HepG2 (cell line): ENCODE data around the gene RPH3AL. TPM values are rescaled to one million over a fixed set of nuclear protein-coding genes. Genes with fewer than 3 reads are reported as not detected.
A peak's percentile ranks its signal among the peaks of the same experiment; 100 is the strongest.

ENCODE experiments used
- AKNA ChIP-seq: sonication (generic); formaldehyde crosslinking; IDR thresholded peaks from 2 replicates; pipeline ENCODE4 v1.4.0; 2020; ENCODE audit warnings: missing genetic modification reagents, borderline replicate concordance
- ATAD3A ChIP-seq: sonication (generic); formaldehyde crosslinking; IDR thresholded peaks from 2 replicates; pipeline ENCODE4 v1.4.0; 2020; ENCODE audit warnings: missing genetic modification reagents
- BATF2 ChIP-seq: sonication (generic); formaldehyde crosslinking; IDR thresholded peaks from 2 replicates; pipeline ENCODE4 v1.8.0; 2022; ENCODE audit warnings: mild to moderate bottlenecking, missing genetic modification reagents, moderate library complexity
- CREB1 ChIP-seq, 2 experiments: fragments of 450-650 bp in 1 of 2; IDR thresholded peaks; 2 replicates each; pipeline ENCODE4 v1.6.1; 2016 to 2017; ENCODE audit warnings: control low read depth in 1 of 2, mild to moderate bottlenecking in 1 of 2, missing compliant biosample characterization in 1 of 2, missing genetic modification characterization in 1 of 2
- DBP ChIP-seq: sonication (generic); formaldehyde crosslinking; IDR thresholded peaks from 2 replicates; pipeline ENCODE4 v1.4.0; 2020; ENCODE audit warnings: missing genetic modification reagents; ENCODE audit errors: not compliant biosample characterization
- DNMT3B ChIP-seq: conservative IDR thresholded peaks from 2 replicates; pipeline ENCODE4 v1.6.1; 2016; ENCODE audit warnings: missing biosample characterization, control low read depth
- FIP1L1 ChIP-seq: fragments of 200-400 bp; formaldehyde crosslinking; IDR thresholded peaks from 2 replicates; pipeline ENCODE4 v1.6.1; 2018; ENCODE audit warnings: low read depth, mild to moderate bottlenecking, low read length, moderate library complexity, borderline replicate concordance; ENCODE audit not compliant: insufficient read depth
- FOSL1 ChIP-seq: sonication (generic); formaldehyde crosslinking; IDR thresholded peaks from 2 replicates; pipeline ENCODE4 v1.9.0; 2021; ENCODE audit warnings: missing genetic modification reagents, borderline replicate concordance
- HOXA3 ChIP-seq: sonication (generic); formaldehyde crosslinking; IDR thresholded peaks from 2 replicates; pipeline ENCODE4 v1.5.0; 2020; ENCODE audit warnings: missing genetic modification reagents
- LBX2 ChIP-seq: sonication (generic); formaldehyde crosslinking; IDR thresholded peaks from 2 replicates; pipeline ENCODE4 v1.5.0; 2020; ENCODE audit warnings: missing genetic modification reagents, mild to moderate bottlenecking, borderline replicate concordance
- MEIS1 ChIP-seq: sonication (generic); formaldehyde crosslinking; IDR thresholded peaks from 2 replicates; pipeline ENCODE4 v1.9.0; 2021; ENCODE audit warnings: mild to moderate bottlenecking, missing genetic modification reagents, moderate library complexity, borderline replicate concordance
- PHB2 ChIP-seq: fragments of 450-650 bp; IDR thresholded peaks from 2 replicates; pipeline ENCODE4 v1.6.1; 2018; ENCODE audit not compliant: partially characterized antibody
- POLR2A ChIP-seq, 2 experiments: IDR thresholded peaks; 2 replicates each; pipeline ENCODE4 v1.6.1; 2011; ENCODE audit warnings: low read depth in 2 of 2, low read length in 2 of 2, mild to moderate bottlenecking in 1 of 2, moderate library complexity in 1 of 2; ENCODE audit not compliant: insufficient read depth in 1 of 2
- SIN3A ChIP-seq: IDR thresholded peaks from 2 replicates; pipeline ENCODE4 v1.6.1; 2011; ENCODE audit warnings: low read depth, mild to moderate bottlenecking, control low read depth, low read length, borderline replicate concordance
- THRA ChIP-seq: sonication (generic); formaldehyde crosslinking; IDR thresholded peaks from 2 replicates; pipeline ENCODE4 v1.4.0; 2020; ENCODE audit warnings: missing genetic modification reagents, borderline replicate concordance
- TIGD3 ChIP-seq: sonication (generic); formaldehyde crosslinking; IDR thresholded peaks from 2 replicates; pipeline ENCODE4 v1.5.1; 2020; ENCODE audit warnings: mild to moderate bottlenecking, missing genetic modification reagents, borderline replicate concordance
- TMF1 ChIP-seq: sonication (generic); formaldehyde crosslinking; IDR thresholded peaks from 2 replicates; pipeline ENCODE4 v1.8.1; 2022; ENCODE audit warnings: low read depth, missing genetic modification reagents
- ZMYM3 ChIP-seq: sonication (generic); formaldehyde crosslinking; IDR thresholded peaks from 2 replicates; pipeline ENCODE4 v1.5.1; 2020; ENCODE audit warnings: mild to moderate bottlenecking, missing genetic modification reagents
- polyA plus RNA-seq, 8 experiments: library from polyadenylated mRNA; depleted of rRNA in 3 of 8; stranded (reverse) in 7 of 8; unstranded in 1 of 8; fragments of >200 nt; fragmentation: Illumina TruSeq in 4 of 8; extraction: Trizol in 4 of 8; gene quantifications; 2 replicates each; pipeline versions ENCODE4 v1.2.1 to v1.2.3, GENCODE V29; 2011 to 2016; ENCODE audit warnings: low read depth in 4 of 8, missing spikeins in 1 of 8, mixed read lengths in 1 of 8; ENCODE audit not compliant: insufficient read depth in 1 of 8
- total RNA-seq, 5 experiments: library from RNA; depleted of rRNA; stranded (reverse); fragments of >200 nt; fragmentation: Illumina TruSeq; extraction: Trizol; gene quantifications; 2 replicates each; pipeline ENCODE4 v1.2.3, GENCODE V29; 2016; ENCODE audit warnings: low read depth in 1 of 5

Gene RPH3AL
- total and polyA plus RNA-seq, 2 of the 13 experiments (the other 11 are each of a cell fraction or from before 2014, with no cell fraction given), result 7.8 to 16.4 TPM

- TF ChIP-seq BATF2 (CRISPR knock-in tag) (no peak), CREB1 (IDR thresholded peaks at IDR 0.05) (no peak), CREB1 (CRISPR knock-in tag; IDR thresholded peaks at IDR 0.05) (no peak), ZMYM3 (CRISPR knock-in tag) (peak; percentile 58; the same call in 1 of the 2 replicates), POLR2A (IDR thresholded peaks at IDR 0.05; ENCODE audit: insufficient read depth in 1 of 2, low read depth in 2 of 2, low read length in 2 of 2) (no peak), AKNA (CRISPR knock-in tag) (no peak), DBP (CRISPR knock-in tag) (no peak), ATAD3A (no peak), HOXA3 (CRISPR knock-in tag) (peak; percentile 64), FOSL1 (CRISPR knock-in tag) (no peak), LBX2 (CRISPR knock-in tag) (no peak), MEIS1 (CRISPR knock-in tag) (no peak), THRA (CRISPR knock-in tag) (peak; percentile 92; the same call in 1 of the 2 replicates), PHB2 (no peak), TMF1 (CRISPR knock-in tag) (no peak), TIGD3 (CRISPR knock-in tag) (no peak), SIN3A (peak; percentile 67; the same call in 1 of the 2 replicates), FIP1L1 (no peak), DNMT3B (CRISPR knock-in tag) (no peak)
These were observed 14.0 kb downstream of the RPH3AL start (continued) for GRCh38 chr17:338442-339192.
